ENCODE data around the gene GATAD2A. TPM values are rescaled to one million over a fixed set of nuclear protein-coding genes. Genes with fewer than 3 reads are reported as not detected.
A peak's percentile ranks its signal among the peaks of the same experiment; 100 is the strongest.

GATAD2A gene
- total RNA-seq, 2 donors from 2014 or later = 27.7 to 32.9 TPM

- H3K36me3 ChIP-seq = peaks cover 29% of the 10 kb centered on the region
- H3K4me3 ChIP-seq = peak within 1 kb of the TSS; percentile 17 to 26
- no peak for DNase-seq (ENCODE audit: low spot score)
- no peaks in the 10 kb centered on the region for H3K27me3 ChIP-seq
- TF ChIP-seq, protein P1, sequence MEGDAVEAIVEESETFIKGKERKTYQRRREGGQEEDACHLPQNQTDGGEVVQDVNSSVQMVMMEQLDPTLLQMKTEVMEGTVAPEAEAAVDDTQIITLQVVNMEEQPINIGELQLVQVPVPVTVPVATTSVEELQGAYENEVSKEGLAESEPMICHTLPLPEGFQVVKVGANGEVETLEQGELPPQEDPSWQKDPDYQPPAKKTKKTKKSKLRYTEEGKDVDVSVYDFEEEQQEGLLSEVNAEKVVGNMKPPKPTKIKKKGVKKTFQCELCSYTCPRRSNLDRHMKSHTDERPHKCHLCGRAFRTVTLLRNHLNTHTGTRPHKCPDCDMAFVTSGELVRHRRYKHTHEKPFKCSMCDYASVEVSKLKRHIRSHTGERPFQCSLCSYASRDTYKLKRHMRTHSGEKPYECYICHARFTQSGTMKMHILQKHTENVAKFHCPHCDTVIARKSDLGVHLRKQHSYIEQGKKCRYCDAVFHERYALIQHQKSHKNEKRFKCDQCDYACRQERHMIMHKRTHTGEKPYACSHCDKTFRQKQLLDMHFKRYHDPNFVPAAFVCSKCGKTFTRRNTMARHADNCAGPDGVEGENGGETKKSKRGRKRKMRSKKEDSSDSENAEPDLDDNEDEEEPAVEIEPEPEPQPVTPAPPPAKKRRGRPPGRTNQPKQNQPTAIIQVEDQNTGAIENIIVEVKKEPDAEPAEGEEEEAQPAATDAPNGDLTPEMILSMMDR (IDR thresholded peaks at IDR 0.05) = no peak
- H3K9me3 ChIP-seq = no peaks in the 10 kb centered on the region
- peaks cover 0 to 39% of the 10 kb centered on the region in 2 donors for H3K4me1 ChIP-seq
- no peak within 1 kb of the TSS for H3K27ac ChIP-seq
Measured at GRCh38 chr19:19528721-19529490, 123.4 kb downstream of the GATAD2A start, which contains the start of gene YJEFN3. TSS of gene YJEFN3 (plus strand) at chr19:19528911. CDS start at chr19:19528933, 22 bp downstream.

DNA sequence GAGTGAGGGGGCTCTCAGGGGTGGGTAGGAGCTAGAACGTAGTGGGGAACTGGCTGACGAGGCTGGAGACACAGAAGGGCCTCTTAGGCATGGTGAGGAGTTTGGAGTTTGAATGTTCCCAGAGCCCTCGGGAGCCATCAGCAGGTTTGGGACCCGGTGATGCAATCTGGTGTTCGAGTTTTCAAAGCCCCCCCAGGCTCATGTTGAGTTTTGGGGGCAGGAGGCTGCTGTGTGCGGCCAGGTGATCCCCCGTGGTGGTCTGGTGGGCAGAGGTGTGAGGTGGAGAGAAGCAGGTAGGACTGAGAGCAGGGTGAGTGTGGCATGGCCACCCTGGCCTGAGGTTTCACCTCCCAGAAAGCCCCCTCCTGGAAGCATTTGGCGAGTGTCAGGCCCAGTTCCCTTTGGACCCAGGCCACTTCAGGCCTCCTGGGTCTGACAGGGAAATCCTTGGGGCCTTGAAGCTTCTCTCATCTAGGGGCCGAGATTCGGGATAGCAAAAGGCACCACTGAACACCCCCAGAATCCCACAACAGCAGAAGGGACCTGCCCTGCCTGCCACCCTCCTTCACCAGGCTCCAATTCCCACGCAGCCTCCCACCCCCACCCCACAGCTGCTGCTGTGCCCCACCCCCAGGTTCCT lies 124.4 kb downstream of the GATAD2A start:
- peaks cover 0 to 39% of the 10 kb centered on the region in 2 donors for H3K4me1 ChIP-seq
- H3K36me3 ChIP-seq = peaks cover 25% of the 10 kb centered on the region
- no peak overlapping the region for H3K27ac ChIP-seq
- H3K9me3 ChIP-seq = no peaks in the 10 kb centered on the region
- H3K4me3 ChIP-seq = no peak overlapping the region
- H3K27me3 ChIP-seq = no peaks in the 10 kb centered on the region
- TF ChIP-seq, protein P1 (IDR thresholded peaks at IDR 0.05) = no peak
- no peak for DNase-seq (ENCODE audit: low spot score)

DNA sequence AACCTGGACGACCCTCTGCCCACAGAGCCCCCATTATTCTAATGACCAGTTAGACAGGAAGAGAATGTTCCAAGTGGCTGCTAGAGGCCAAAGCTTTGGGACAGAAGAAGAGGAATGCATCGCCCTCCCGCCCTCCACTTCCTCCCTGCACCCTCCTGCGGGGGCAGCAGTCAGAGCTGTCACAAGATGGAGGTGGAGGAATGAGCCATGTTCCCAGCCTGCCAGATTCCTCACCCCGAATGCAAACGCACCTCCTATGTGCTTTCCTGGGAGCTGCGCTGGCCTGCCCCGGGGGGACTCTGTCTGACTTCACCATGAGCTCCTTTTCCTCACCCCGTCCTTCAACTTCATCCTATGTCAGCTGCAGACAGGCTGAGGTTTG lies 124.9 kb downstream of the GATAD2A start:
- H3K27me3 ChIP-seq = no peaks in the 10 kb centered on the region
- peaks cover 25% of the 10 kb centered on the region for H3K36me3 ChIP-seq
- TF ChIP-seq, protein P1 (IDR thresholded peaks at IDR 0.05) = no peak
- no peak for DNase-seq (ENCODE audit: low spot score)
- H3K4me1 ChIP-seq = peaks cover 0 to 38% of the 10 kb centered on the region in 2 donors
- no peak overlapping the region for H3K27ac ChIP-seq
- H3K9me3 ChIP-seq = no peaks in the 10 kb centered on the region
- no peak overlapping the region for H3K4me3 ChIP-seq

DNA sequence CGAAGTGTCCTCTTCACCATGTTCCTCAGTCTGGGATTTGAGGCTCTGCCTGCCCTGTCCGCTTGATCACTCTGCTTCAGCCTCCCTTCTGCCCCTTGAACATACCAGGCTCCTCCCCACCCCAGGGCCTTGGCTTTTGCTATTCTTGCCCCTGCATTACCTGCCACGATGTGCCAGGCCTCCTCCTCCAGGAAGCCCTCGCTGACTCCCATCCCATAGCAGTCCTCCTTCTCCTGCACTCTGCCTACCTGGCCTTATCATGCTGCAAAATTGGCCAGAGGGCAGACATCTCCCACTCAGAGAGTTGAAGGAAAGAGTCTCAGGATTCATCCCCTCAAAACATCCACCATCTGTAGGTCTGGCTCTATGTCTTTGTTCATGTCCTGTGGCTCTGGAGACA lies 125.4 kb downstream of the GATAD2A start:
- no peaks in the 10 kb centered on the region for H3K27me3 ChIP-seq
- no peak overlapping the region for H3K4me3 ChIP-seq
- DNase-seq (ENCODE audit: low spot score) = no peak
- no peak overlapping the region for H3K27ac ChIP-seq
- no peaks in the 10 kb centered on the region for H3K9me3 ChIP-seq
- TF ChIP-seq, protein P1 (IDR thresholded peaks at IDR 0.05) = no peak
- peaks cover 24% of the 10 kb centered on the region for H3K36me3 ChIP-seq
- peaks cover 0 to 33% of the 10 kb centered on the region in 2 donors for H3K4me1 ChIP-seq

DNA sequence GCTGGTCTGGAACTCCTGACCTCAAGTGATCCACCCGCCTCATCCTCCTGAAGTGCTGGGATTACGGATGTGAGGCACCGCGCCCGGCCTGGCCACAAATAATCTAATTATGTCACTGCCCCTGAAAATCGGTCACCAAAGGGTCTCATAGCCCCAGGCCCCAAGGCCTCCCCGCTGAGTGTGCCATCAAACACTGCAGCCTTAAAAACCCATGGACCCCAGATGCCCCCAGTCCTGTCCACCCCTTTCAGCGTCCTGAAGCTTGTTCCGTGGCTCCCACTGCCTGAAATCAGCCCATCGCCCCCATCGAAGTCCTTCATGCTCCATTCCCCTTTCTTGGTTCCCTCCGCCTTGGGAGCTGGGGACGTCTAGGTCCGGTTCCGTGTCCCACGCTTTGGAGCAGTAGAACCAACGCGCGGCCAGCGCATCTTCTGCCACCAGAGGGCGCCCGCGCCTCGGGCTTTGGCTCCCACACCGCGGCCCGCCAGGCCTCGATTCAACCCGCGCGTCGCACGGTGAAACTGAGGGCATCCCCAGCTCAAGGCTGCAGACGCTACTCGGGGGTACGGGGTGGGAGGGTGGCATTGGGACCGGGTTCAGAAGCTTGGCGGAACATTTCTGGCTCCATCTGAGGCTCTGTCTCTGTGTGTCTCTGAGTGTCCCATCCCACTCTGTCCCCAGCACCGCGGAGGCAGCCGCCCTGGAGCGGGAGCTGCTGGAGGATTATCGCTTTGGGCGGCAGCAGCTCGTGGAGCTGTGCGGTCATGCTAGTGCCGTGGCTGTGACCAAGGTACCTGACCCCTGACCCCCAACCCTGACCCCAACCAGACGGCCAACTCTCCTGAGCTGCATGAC lies 126.7 kb downstream of the GATAD2A start:
- Histone ChIP-seq H3K36me3 (peaks cover 13% of the 10 kb centered on the region), H3K4me1 (peaks cover 0 to 22% of the 10 kb centered on the region in 2 donors), H3K27me3 (no peaks in the 10 kb centered on the region), H3K4me3 (no peak overlapping the region), H3K27ac (no peak overlapping the region), H3K9me3 (no peaks in the 10 kb centered on the region)
- DNase-seq (ENCODE audit: low spot score) = peak; percentile 78
- TF ChIP-seq, protein P1 (IDR thresholded peaks at IDR 0.05) = peak; percentile 94 to 99
